ENCODE data around the gene ITGA7. TPM values are rescaled to one million over a fixed set of nuclear protein-coding genes. Genes with fewer than 3 reads are reported as not detected.
A peak's percentile ranks its signal among the peaks of the same experiment; 100 is the strongest.

ITGA7 gene
- total RNA-seq, 1 donor from 2014 or later, result 4.0 TPM

DNA sequence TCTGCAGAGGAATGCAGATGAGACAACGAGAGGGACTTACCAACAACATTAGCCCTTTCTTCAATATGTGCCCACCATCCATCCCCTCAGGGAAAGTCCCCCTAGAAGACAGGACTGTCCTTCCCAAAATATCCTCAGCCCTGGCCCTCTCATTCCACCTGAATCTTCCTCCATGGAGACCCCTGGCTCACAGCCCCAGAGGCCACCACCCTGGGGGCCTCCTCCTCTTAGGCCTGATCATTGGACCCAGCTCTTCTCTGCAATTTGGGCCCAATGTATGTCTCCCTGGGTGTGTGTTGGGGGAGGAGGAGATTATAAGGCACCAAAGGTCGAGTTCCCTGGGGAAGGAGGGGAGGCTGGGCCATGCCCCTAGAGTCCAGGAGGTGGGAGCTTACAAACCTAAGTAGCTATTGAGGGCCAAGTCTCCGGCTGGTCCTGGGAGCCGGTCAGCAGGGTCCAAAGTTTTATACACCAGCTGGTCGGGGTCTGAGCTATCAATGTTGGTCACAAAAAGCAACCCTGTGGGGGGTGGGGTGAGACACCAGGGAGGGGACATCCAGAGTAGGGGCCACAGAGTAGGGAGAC, 8.1 kb downstream of the ITGA7 start:
- H3K27me3 Mint-ChIP-seq (ENCODE audit: unreplicated experiment), result peaks cover 13% of the 10 kb centered on the region
- no peaks in the 10 kb centered on the region for H3K4me1 Mint-ChIP-seq (ENCODE audit: unreplicated experiment)
- peaks cover 4% of the 10 kb centered on the region for H3K36me3 Mint-ChIP-seq (ENCODE audit: low read depth, unreplicated experiment)
- H3K27ac Mint-ChIP-seq (ENCODE audit: unreplicated experiment), result peak overlapping the region; percentile 57
- TF ChIP-seq, protein P1, sequence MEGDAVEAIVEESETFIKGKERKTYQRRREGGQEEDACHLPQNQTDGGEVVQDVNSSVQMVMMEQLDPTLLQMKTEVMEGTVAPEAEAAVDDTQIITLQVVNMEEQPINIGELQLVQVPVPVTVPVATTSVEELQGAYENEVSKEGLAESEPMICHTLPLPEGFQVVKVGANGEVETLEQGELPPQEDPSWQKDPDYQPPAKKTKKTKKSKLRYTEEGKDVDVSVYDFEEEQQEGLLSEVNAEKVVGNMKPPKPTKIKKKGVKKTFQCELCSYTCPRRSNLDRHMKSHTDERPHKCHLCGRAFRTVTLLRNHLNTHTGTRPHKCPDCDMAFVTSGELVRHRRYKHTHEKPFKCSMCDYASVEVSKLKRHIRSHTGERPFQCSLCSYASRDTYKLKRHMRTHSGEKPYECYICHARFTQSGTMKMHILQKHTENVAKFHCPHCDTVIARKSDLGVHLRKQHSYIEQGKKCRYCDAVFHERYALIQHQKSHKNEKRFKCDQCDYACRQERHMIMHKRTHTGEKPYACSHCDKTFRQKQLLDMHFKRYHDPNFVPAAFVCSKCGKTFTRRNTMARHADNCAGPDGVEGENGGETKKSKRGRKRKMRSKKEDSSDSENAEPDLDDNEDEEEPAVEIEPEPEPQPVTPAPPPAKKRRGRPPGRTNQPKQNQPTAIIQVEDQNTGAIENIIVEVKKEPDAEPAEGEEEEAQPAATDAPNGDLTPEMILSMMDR (IDR thresholded peaks at IDR 0.05; ENCODE audit: unreplicated experiment), result no peak
- H3K9me3 Mint-ChIP-seq (ENCODE audit: unreplicated experiment), result no peaks in the 10 kb centered on the region
- H3K4me3 Mint-ChIP-seq (ENCODE audit: unreplicated experiment), result peak overlapping the region; percentile 70
- no peak for DNase-seq (ENCODE audit: low spot score)

DNA sequence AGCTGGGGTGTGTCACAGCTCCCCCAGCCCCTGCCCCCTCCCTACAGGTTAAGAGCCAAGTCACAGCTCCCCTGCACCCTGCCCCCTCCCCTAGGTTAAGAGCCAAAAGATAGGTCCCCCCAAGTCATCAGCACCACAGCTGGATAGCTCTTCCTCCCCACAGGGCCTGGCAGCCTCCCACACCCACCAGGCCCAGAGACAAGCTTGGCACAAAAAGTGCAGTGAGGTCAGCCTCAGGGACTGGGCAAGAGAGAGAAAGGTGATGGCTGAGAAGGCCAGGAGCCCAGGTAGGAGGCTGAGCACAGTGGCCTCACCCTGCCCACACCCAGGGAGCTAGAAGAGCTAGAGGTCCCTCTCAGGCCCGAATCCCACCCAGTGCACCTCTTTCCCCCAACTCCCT, 8.7 kb downstream of the ITGA7 start:
- H3K27me3 Mint-ChIP-seq (ENCODE audit: unreplicated experiment), result peaks cover 11% of the 10 kb centered on the region
- no peak overlapping the region for H3K4me3 Mint-ChIP-seq (ENCODE audit: unreplicated experiment)
- peaks cover 4% of the 10 kb centered on the region for H3K36me3 Mint-ChIP-seq (ENCODE audit: low read depth, unreplicated experiment)
- DNase-seq (ENCODE audit: low spot score), result no peak
- TF ChIP-seq, protein P1 (IDR thresholded peaks at IDR 0.05; ENCODE audit: unreplicated experiment), result no peak
- H3K9me3 Mint-ChIP-seq (ENCODE audit: unreplicated experiment), result no peaks in the 10 kb centered on the region
- no peaks in the 10 kb centered on the region for H3K4me1 Mint-ChIP-seq (ENCODE audit: unreplicated experiment)
- H3K27ac Mint-ChIP-seq (ENCODE audit: unreplicated experiment), result no peak overlapping the region

DNA sequence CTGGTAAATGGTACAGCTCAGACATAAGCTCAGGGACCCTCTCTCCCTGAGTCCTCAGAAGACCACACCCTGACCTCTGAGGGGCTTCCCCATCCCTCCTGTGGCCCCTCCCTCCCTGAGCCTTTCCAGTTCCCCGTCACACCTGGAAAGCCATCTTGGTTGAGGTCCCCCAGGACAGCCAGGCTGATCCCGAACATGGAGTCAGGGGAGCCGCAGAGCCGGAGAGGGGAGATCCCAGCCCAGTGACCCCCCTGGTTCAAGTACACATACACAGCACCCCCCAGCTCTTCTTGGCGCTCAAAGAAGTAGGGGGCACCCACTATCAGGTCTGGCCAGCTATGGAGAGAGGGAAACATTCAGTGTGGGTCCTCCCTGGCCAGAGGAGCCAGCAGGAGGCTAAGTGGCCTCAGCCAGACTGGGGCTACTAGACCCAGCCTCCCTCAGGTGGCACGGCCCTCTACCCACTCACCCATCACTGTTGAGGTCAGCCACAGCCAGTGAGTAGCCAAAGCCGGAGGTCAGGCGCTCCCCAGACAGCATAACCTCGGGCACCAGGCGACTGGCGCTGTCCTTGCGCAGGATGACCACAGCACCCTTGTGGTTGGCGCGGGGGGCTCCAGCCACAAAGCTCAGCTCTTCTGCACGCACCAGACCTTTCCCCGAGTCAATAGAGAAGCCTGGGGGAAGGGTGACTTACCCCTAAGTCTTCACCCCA, 9.3 kb downstream of the ITGA7 start:
- TF ChIP-seq, protein P1 (IDR thresholded peaks at IDR 0.05; ENCODE audit: unreplicated experiment), result no peak
- DNase-seq (ENCODE audit: low spot score), result no peak
- no peak overlapping the region for H3K4me3 Mint-ChIP-seq (ENCODE audit: unreplicated experiment)
- H3K27ac Mint-ChIP-seq (ENCODE audit: unreplicated experiment), result no peak overlapping the region
- no peaks in the 10 kb centered on the region for H3K4me1 Mint-ChIP-seq (ENCODE audit: unreplicated experiment)
- peaks cover 7% of the 10 kb centered on the region for H3K27me3 Mint-ChIP-seq (ENCODE audit: unreplicated experiment)
- peaks cover 4% of the 10 kb centered on the region for H3K36me3 Mint-ChIP-seq (ENCODE audit: low read depth, unreplicated experiment)
- no peaks in the 10 kb centered on the region for H3K9me3 Mint-ChIP-seq (ENCODE audit: unreplicated experiment)

DNA sequence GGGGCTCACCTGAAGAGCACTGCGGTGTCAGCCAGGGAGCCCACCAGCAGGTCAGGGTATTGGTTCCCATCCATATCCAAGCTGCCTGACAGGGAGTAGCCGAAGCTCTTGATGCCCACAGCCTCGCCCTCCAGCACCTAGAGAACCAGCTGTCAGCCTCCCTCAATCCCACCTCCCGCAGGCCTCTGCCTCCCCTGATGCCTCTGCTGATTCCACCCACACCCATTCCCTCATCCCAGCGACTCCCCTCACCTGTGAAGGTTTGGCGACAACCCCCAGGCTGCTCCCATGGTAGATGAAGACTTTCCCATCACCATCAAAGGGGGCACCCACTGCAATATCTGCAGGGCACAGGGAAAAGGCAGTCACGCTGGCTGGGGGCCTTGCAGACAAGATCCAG, 10.0 kb downstream of the ITGA7 start:
- Mint-ChIP-seq H3K27ac (ENCODE audit: unreplicated experiment) (no peak overlapping the region), H3K4me1 (ENCODE audit: unreplicated experiment) (no peaks in the 10 kb centered on the region), H3K27me3 (ENCODE audit: unreplicated experiment) (peaks cover 6% of the 10 kb centered on the region), H3K36me3 (ENCODE audit: low read depth, unreplicated experiment) (peaks cover 4% of the 10 kb centered on the region), H3K9me3 (ENCODE audit: unreplicated experiment) (no peaks in the 10 kb centered on the region), H3K4me3 (ENCODE audit: unreplicated experiment) (no peak overlapping the region)
- DNase-seq (ENCODE audit: low spot score), result no peak
- TF ChIP-seq, protein P1 (IDR thresholded peaks at IDR 0.05; ENCODE audit: unreplicated experiment), result no peak

DNA sequence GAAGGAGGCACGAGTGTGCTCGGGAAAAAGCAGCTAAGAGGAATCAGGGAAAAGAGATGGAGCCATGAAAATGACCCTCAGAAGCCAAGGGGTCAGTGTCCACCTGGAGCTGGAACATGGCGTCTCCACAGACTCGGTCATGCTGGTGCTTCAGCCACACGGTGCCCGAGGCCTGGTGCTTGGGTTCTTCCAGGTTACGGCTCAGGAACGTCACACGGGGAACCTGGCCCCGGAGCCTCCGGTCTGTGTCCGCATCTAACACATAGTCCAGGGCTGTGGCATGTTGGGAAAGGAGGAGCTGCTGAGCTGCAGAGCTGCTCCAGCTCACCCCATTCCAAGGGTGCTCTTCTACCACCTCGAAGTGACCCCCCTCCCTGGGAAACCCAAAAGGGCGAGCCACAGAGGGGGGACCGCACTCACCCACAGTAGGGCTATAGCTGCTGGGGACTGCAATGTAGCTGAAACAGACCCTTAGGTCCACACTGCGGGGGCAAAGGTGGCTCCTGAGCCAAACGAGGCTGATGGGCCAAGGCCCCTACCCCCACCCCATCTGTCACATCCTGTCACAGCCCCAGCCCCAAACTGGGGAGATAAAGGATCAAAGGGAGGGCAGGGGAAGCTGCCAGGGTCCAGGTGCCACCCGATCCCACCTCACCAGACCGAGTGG, 10.8 kb downstream of the ITGA7 start:
- DNase-seq (ENCODE audit: low spot score), result no peak
- Mint-ChIP-seq H3K4me1 (ENCODE audit: unreplicated experiment) (no peaks in the 10 kb centered on the region), H3K36me3 (ENCODE audit: low read depth, unreplicated experiment) (peaks cover 4% of the 10 kb centered on the region), H3K27me3 (ENCODE audit: unreplicated experiment) (peaks cover 5% of the 10 kb centered on the region), H3K9me3 (ENCODE audit: unreplicated experiment) (no peaks in the 10 kb centered on the region), H3K27ac (ENCODE audit: unreplicated experiment) (no peak overlapping the region), H3K4me3 (ENCODE audit: unreplicated experiment) (no peak overlapping the region)
- TF ChIP-seq, protein P1 (IDR thresholded peaks at IDR 0.05; ENCODE audit: unreplicated experiment), result no peak

Data from endothelial cell (in vitro differentiated cells).